H9 (cell line): ENCODE results near the gene PRPF19. TPM values are rescaled to one million over a fixed set of nuclear protein-coding genes. Genes with fewer than 3 reads are reported as not detected.

ENCODE experiments used
- DNase-seq: peaks from one replicate; pipeline ENCODE4 v3.0.0-alpha.2; 2017
- H2AFZ ChIP-seq: one replicate; pipeline ENCODE4 v1.6.1; 2013; ENCODE audit warnings: mild to moderate bottlenecking, low read length, control low read depth, moderate library complexity
- H2AK5ac ChIP-seq: 2 replicates; pipeline ENCODE4 v1.6.1; 2013; ENCODE audit warnings: low read length, control low read depth, mixed read lengths; ENCODE audit not compliant: insufficient read length
- H2BK120ac ChIP-seq: one replicate; pipeline ENCODE4 v1.6.1; 2013; ENCODE audit warnings: low read depth, mild to moderate bottlenecking, low read length, control low read depth, inconsistent platforms; ENCODE audit not compliant: poor library complexity, severe bottlenecking
- H2BK12ac ChIP-seq: 2 replicates; pipeline ENCODE4 v1.6.1; 2013; ENCODE audit warnings: low read length, control low read depth, mixed read lengths, low read depth; ENCODE audit not compliant: insufficient read length
- H2BK15ac ChIP-seq: 2 replicates; pipeline ENCODE4 v1.6.1; 2013; ENCODE audit warnings: low read depth, low read length, control low read depth
- H2BK20ac ChIP-seq: one replicate; pipeline ENCODE4 v1.6.1; 2013; ENCODE audit warnings: low read depth, mild to moderate bottlenecking, low read length, control low read depth, inconsistent platforms; ENCODE audit not compliant: poor library complexity, severe bottlenecking
- H2BK5ac ChIP-seq: 2 replicates; pipeline ENCODE4 v1.6.1; 2013; ENCODE audit warnings: low read length, control low read depth, mixed read lengths; ENCODE audit not compliant: insufficient read length
- H3K14ac ChIP-seq: 2 replicates; pipeline ENCODE4 v1.6.1; 2013; ENCODE audit warnings: low read length, control low read depth; ENCODE audit not compliant: insufficient read depth
- H3K18ac ChIP-seq: 2 replicates; pipeline ENCODE4 v1.6.1; 2013; ENCODE audit warnings: low read depth, mild to moderate bottlenecking, mixed read lengths, low read length, control low read depth; ENCODE audit not compliant: insufficient read length
- H3K23ac ChIP-seq: 2 replicates; pipeline ENCODE4 v1.6.1; 2013; ENCODE audit warnings: low read length, control low read depth, mixed read lengths, low read depth; ENCODE audit not compliant: insufficient read length
- H3K23me2 ChIP-seq: 2 replicates; pipeline ENCODE4 v1.6.1; 2013; ENCODE audit warnings: low read depth, mild to moderate bottlenecking, mixed read lengths, low read length, control low read depth; ENCODE audit not compliant: insufficient read length, poor library complexity, severe bottlenecking
- H3K27ac ChIP-seq: 2 replicates; pipeline ENCODE4 v1.5.1; 2013; ENCODE audit warnings: low read length, control low read depth, mixed read lengths, low read depth; ENCODE audit not compliant: insufficient read length
- H3K27me3 ChIP-seq: 2 replicates; pipeline ENCODE4 v1.6.1; 2013; ENCODE audit warnings: low read length, control low read depth, inconsistent platforms; ENCODE audit not compliant: insufficient read depth
- H3K4ac ChIP-seq: 2 replicates; pipeline ENCODE4 v1.6.1; 2013; ENCODE audit warnings: low read depth, mild to moderate bottlenecking, control low read depth, inconsistent platforms, low read length, moderate library complexity
- H3K4me1 ChIP-seq: 2 replicates; pipeline ENCODE4 v1.6.1; 2013; ENCODE audit warnings: low read length, control low read depth, inconsistent platforms; ENCODE audit not compliant: insufficient read depth
- H3K4me2 ChIP-seq: 2 replicates; pipeline ENCODE4 v1.6.1; 2013; ENCODE audit warnings: low read length, control low read depth, mixed read lengths; ENCODE audit not compliant: insufficient read length, insufficient read depth
- H3K56ac ChIP-seq: 2 replicates; pipeline ENCODE4 v1.6.1; 2013; ENCODE audit warnings: low read depth, mild to moderate bottlenecking, mixed read lengths, low read length, control low read depth; ENCODE audit not compliant: insufficient read length
- H3K79me1 ChIP-seq: 2 replicates; pipeline ENCODE4 v1.6.1; 2013; ENCODE audit warnings: low read depth, mild to moderate bottlenecking, moderate library complexity, low read length, control low read depth, inconsistent platforms; ENCODE audit not compliant: insufficient read depth, poor library complexity, severe bottlenecking
- H3K79me2 ChIP-seq: 2 replicates; pipeline ENCODE4 v1.6.1; 2013; ENCODE audit warnings: low read length, control low read depth, inconsistent platforms; ENCODE audit not compliant: insufficient read depth
- H3K9ac ChIP-seq: 2 replicates; pipeline ENCODE4 v1.6.1; 2013; ENCODE audit warnings: low read length, control low read depth, mixed read lengths; ENCODE audit not compliant: insufficient read length; ENCODE audit errors: extremely low read depth
- H3K9me3 ChIP-seq: one replicate; pipeline ENCODE4 v1.6.1; 2013; ENCODE audit warnings: low read depth, low read length, inconsistent platforms; ENCODE audit not compliant: control insufficient read depth
- H3T11ph ChIP-seq: one replicate; pipeline ENCODE4 v1.6.1; 2013; ENCODE audit warnings: mild to moderate bottlenecking, low read length, control low read depth, inconsistent platforms
- H4K20me1 ChIP-seq: one replicate; pipeline ENCODE4 v1.6.1; 2013; ENCODE audit not compliant: control insufficient read depth, insufficient read length, insufficient read depth
- H4K5ac ChIP-seq: 2 replicates; pipeline ENCODE4 v1.6.1; 2013; ENCODE audit warnings: low read depth, mild to moderate bottlenecking, mixed read lengths, low read length, control low read depth; ENCODE audit not compliant: insufficient read length
- H4K8ac ChIP-seq: replicated peaks from 2 replicates; pipeline ENCODE4 v1.6.1; 2013; ENCODE audit warnings: low read length, control low read depth, mixed read lengths, low read depth; ENCODE audit not compliant: insufficient read length
- H4K91ac ChIP-seq: 2 replicates; pipeline ENCODE4 v1.6.1; 2013; ENCODE audit warnings: low read depth, mild to moderate bottlenecking, moderate library complexity, mixed read lengths, low read length, control low read depth; ENCODE audit not compliant: insufficient read length
- H3K27ac Mint-ChIP-seq, 3 experiments: 2 replicates in 2 of 3; 3 replicates in 1 of 3; pipeline ENCODE4 v1.8.0; 2020 to 2021; ENCODE audit warnings: mixed read lengths in 3 of 3, mild to moderate bottlenecking in 1 of 3, moderate library complexity in 1 of 3
- H3K27me3 Mint-ChIP-seq: 2 replicates; pipeline ENCODE4 v1.8.0; 2021; ENCODE audit warnings: low read depth, mild to moderate bottlenecking, moderate library complexity, mixed read lengths
- H3K36me3 Mint-ChIP-seq, 3 experiments: 2 replicates in 2 of 3; 3 replicates in 1 of 3; pipeline ENCODE4 v1.8.0; 2020 to 2021; ENCODE audit warnings: low read depth in 3 of 3, mixed read lengths in 3 of 3; ENCODE audit not compliant: insufficient read depth in 1 of 3
- H3K4me1 Mint-ChIP-seq, 2 experiments: 2 replicates each; pipeline ENCODE4 v1.8.0; 2020; ENCODE audit warnings: mixed read lengths in 2 of 2
- H3K4me3 Mint-ChIP-seq, 2 experiments: 2 replicates in 1 of 2; 3 replicates in 1 of 2; pipeline ENCODE4 v1.8.0; 2020 to 2021; ENCODE audit warnings: mild to moderate bottlenecking in 2 of 2, mixed read lengths in 2 of 2, moderate library complexity in 1 of 2
- H3K9me3 Mint-ChIP-seq, 2 experiments: 2 replicates in 1 of 2; 3 replicates in 1 of 2; pipeline ENCODE4 v1.8.0; 2020; ENCODE audit warnings: mild to moderate bottlenecking in 2 of 2, mixed read lengths in 2 of 2, moderate library complexity in 1 of 2
- CTCF ChIP-seq: fragments of 200-600 bp; sonication (generic); conservative IDR thresholded peaks from 3 replicates; pipeline ENCODE4 v1.8.0; 2021; ENCODE audit warnings: antibody characterized with exemption, mild to moderate bottlenecking
- WGBS: extraction: QIAGEN DNeasy Blood & Tissue Kit; methylation state at CpG from one replicate; pipeline ENCODE4 v1.1.7; 2013; ENCODE audit warnings: missing lambda C conversion rate, low lambda C conversion rate, mixed read lengths; ENCODE audit not compliant: insufficient read length; ENCODE audit errors: extremely low coverage; 5-methylcytosine and 5-hydroxymethylcytosine counted together
- total RNA-seq: library from RNA; stranded (reverse); gene quantifications from 2 replicates; pipeline ENCODE4 v1.2.1, GENCODE V29; 2021

The PRPF19 gene
- total RNA-seq, 1 experiment from 2014 or later, result 130 TPM

- H3K4me2 ChIP-seq, result no peak overlapping the region
- DNase-seq, result no peak
- peaks cover 0 to 16% (median 2%) of the 10 kb centered on the region in 3 experiments; a peak in 3 of 7 replicates for H3K36me3 Mint-ChIP-seq
- H2AFZ ChIP-seq, result no peak overlapping the region
- H3K9me3 Mint-ChIP-seq, result no peaks in the 10 kb centered on the region
- no peak overlapping the region for H2BK15ac ChIP-seq
- no peak overlapping the region for H3K4me3 Mint-ChIP-seq
- H2BK5ac ChIP-seq, result no peak overlapping the region
- no peak overlapping the region for H3K9ac ChIP-seq
- no CpG with 5 or more reads among the region's 1 CpG for WGBS
- peaks cover 2% of the 10 kb centered on the region for H4K20me1 ChIP-seq
- no peaks in the 10 kb centered on the region for H3K79me1 ChIP-seq
- no peak for TF ChIP-seq CTCF
- H3K79me2 ChIP-seq, result no peaks in the 10 kb centered on the region
- H4K91ac ChIP-seq, result no peak overlapping the region
- no peaks in the 10 kb centered on the region for H3K4me1 ChIP-seq
- no peaks in the 10 kb centered on the region for H3K27me3 ChIP-seq
- H4K5ac ChIP-seq, result no peak overlapping the region
- H3K27ac Mint-ChIP-seq, result no peak overlapping the region
- H3K27me3 Mint-ChIP-seq, result no peaks in the 10 kb centered on the region
- no peak overlapping the region for H3K23ac ChIP-seq
- no peak overlapping the region for H3K4ac ChIP-seq
- no peaks in the 10 kb centered on the region for H3K23me2 ChIP-seq
- H3K14ac ChIP-seq, result no peak overlapping the region
- no peak overlapping the region for H3K18ac ChIP-seq
- no peak overlapping the region for H2BK20ac ChIP-seq
- H4K8ac ChIP-seq, result no peak overlapping the region
- no peak overlapping the region for H2BK120ac ChIP-seq
- no peak overlapping the region for H3K27ac ChIP-seq
- no peaks in the 10 kb centered on the region for H3K9me3 ChIP-seq
- H3K56ac ChIP-seq, result no peak overlapping the region
- H3K4me1 Mint-ChIP-seq, result no peaks in the 10 kb centered on the region
- H2BK12ac ChIP-seq, result no peak overlapping the region
- no peak overlapping the region for H3T11ph ChIP-seq
- no peak overlapping the region for H2AK5ac ChIP-seq
These were observed 27.3 kb downstream of the PRPF19 start for GRCh38 chr11:60879104-60879503.
